GM23338 (cell line): ENCODE results near the gene UQCRH. TPM values are rescaled to one million over a fixed set of nuclear protein-coding genes. Genes with fewer than 3 reads are reported as not detected.

Experiments used
- ATAC-seq: fragments of 200-7000 bp; cut with Tn5 transposase; 3 replicates; pipeline ENCODE4 v1.9.1; 2020
- DNase-seq: peaks from one replicate; pipeline ENCODE4 v3.0.0-alpha.2; 2015; ENCODE audit warnings: low spot score
- H2AFZ ChIP-seq: fragments of 200-600 bp; sonication (generic); 2 replicates; pipeline ENCODE4 v1.8.0; 2016; ENCODE audit warnings: antibody characterized with exemption, mild to moderate bottlenecking, moderate library complexity
- H3F3A ChIP-seq: fragments of 200-600 bp; sonication (generic); replicated peaks from 2 replicates; pipeline ENCODE4 v1.8.0; 2017; ENCODE audit warnings: antibody characterized with exemption, mixed run types, low read depth
- H3K27ac ChIP-seq: fragments of 200-600 bp; sonication (generic); 2 replicates; pipeline ENCODE4 v1.6.1; 2016; ENCODE audit warnings: low read depth
- H3K27me3 ChIP-seq: fragments of 200-600 bp; sonication (generic); 2 replicates; pipeline ENCODE4 v1.8.0; 2016; ENCODE audit warnings: mild to moderate bottlenecking, mixed run types, moderate library complexity; ENCODE audit not compliant: insufficient read depth
- H3K36me3 ChIP-seq: fragments of 200-600 bp; sonication (generic); 2 replicates; pipeline ENCODE4 v1.8.0; 2016; ENCODE audit warnings: mild to moderate bottlenecking; ENCODE audit not compliant: insufficient read depth
- H3K4me1 ChIP-seq: fragments of 200-600 bp; sonication (generic); 2 replicates; pipeline ENCODE4 v1.8.0; 2016; ENCODE audit warnings: mild to moderate bottlenecking, moderate library complexity; ENCODE audit not compliant: insufficient read depth
- H3K4me2 ChIP-seq: fragments of 200-600 bp; sonication (generic); 2 replicates; pipeline ENCODE4 v1.7.1; 2017; ENCODE audit warnings: mixed run types
- H3K4me3 ChIP-seq: fragments of 200-600 bp; sonication (generic); 2 replicates; pipeline ENCODE4 v1.6.1; 2016; ENCODE audit warnings: mixed run types
- H3K79me2 ChIP-seq: fragments of 200-600 bp; sonication (generic); replicated peaks from 2 replicates; pipeline ENCODE4 v1.8.0; 2017; ENCODE audit warnings: mild to moderate bottlenecking; ENCODE audit not compliant: insufficient read depth
- H3K9me2 ChIP-seq: fragments of 200-600 bp; sonication (generic); 2 replicates; pipeline ENCODE4 v1.8.0; 2017; ENCODE audit not compliant: insufficient read depth
- H4K20me1 ChIP-seq: fragments of 200-600 bp; sonication (generic); replicated peaks from 2 replicates; pipeline ENCODE4 v1.8.0; 2017; ENCODE audit warnings: mild to moderate bottlenecking; ENCODE audit not compliant: insufficient read depth
- H3K27ac Mint-ChIP-seq: 2 replicates; pipeline ENCODE4 v1.8.0; 2020; ENCODE audit warnings: inconsistent platforms, mild to moderate bottlenecking, moderate library complexity, mixed read lengths
- H3K27me3 Mint-ChIP-seq: 3 replicates; pipeline ENCODE4 v1.8.0; 2022; ENCODE audit warnings: low read depth, mild to moderate bottlenecking, moderate library complexity, mixed read lengths, inconsistent platforms; ENCODE audit not compliant: insufficient read depth, poor library complexity
- H3K36me3 Mint-ChIP-seq: 3 replicates; pipeline ENCODE4 v1.8.0; 2021; ENCODE audit warnings: low read depth, mild to moderate bottlenecking, inconsistent platforms, moderate library complexity, mixed read lengths
- H3K4me1 Mint-ChIP-seq: 3 replicates; pipeline ENCODE4 v1.8.0; 2020; ENCODE audit warnings: mild to moderate bottlenecking, inconsistent platforms, mixed read lengths
- H3K4me3 Mint-ChIP-seq: 3 replicates; pipeline ENCODE4 v1.8.0; 2021; ENCODE audit warnings: moderate library complexity, mild to moderate bottlenecking, inconsistent platforms, mixed read lengths
- H3K9me3 Mint-ChIP-seq: 3 replicates; pipeline ENCODE4 v1.8.0; 2020; ENCODE audit warnings: moderate library complexity, mild to moderate bottlenecking, inconsistent platforms, mixed read lengths
- CREB1 ChIP-seq: fragments of 250-450 bp; sonication (Bioruptor Pico); IDR thresholded peaks from 2 replicates; pipeline ENCODE4 v1.5.0; 2020; ENCODE audit warnings: low read depth, mild to moderate bottlenecking, moderate library complexity
- CTCF ChIP-seq, 2 experiments: fragments of 200-600 bp in 1 of 2; sonication (generic) in 1 of 2; conservative IDR thresholded peaks; 2 replicates each; pipeline versions ENCODE4 v1.5.1 to v1.6.1; 2016 to 2017; ENCODE audit warnings: antibody characterized with exemption in 2 of 2, low read depth in 2 of 2, mild to moderate bottlenecking in 2 of 2, moderate library complexity in 1 of 2
- EZH2 ChIP-seq: fragments of 200-600 bp; sonication (generic); IDR thresholded peaks from one replicate; pipeline ENCODE4 v1.8.0; 2017; ENCODE audit warnings: antibody characterized with exemption, mild to moderate bottlenecking, low read depth; ENCODE audit not compliant: unreplicated experiment
- EZH2phosphoT487 ChIP-seq: fragments of 200-600 bp; sonication (generic); IDR thresholded peaks from one replicate; pipeline ENCODE4 v1.8.1; 2018; ENCODE audit warnings: antibody characterized with exemption; ENCODE audit not compliant: unreplicated experiment
- JUNB ChIP-seq: IDR thresholded peaks from one replicate; pipeline ENCODE4 v1.6.1; 2016; ENCODE audit warnings: antibody characterized with exemption; ENCODE audit not compliant: unreplicated experiment
- NANOG ChIP-seq: IDR thresholded peaks from 2 replicates; pipeline ENCODE4 v1.6.1; 2016; ENCODE audit warnings: antibody characterized with exemption, borderline replicate concordance
- POLR2AphosphoS5 ChIP-seq: IDR thresholded peaks from 2 replicates; pipeline ENCODE4 v1.6.1; 2016; ENCODE audit warnings: antibody characterized with exemption, low read depth
- ZNF114 ChIP-seq: fragments of 250-450 bp; sonication (Bioruptor Pico); IDR thresholded peaks from 2 replicates; pipeline ENCODE4 v1.5.0; 2020; ENCODE audit warnings: mild to moderate bottlenecking, moderate library complexity
- ZNF331 ChIP-seq: fragments of 250-450 bp; sonication (Bioruptor Pico); IDR thresholded peaks from 2 replicates; pipeline ENCODE4 v1.5.0; 2020; ENCODE audit warnings: low read depth, mild to moderate bottlenecking, moderate library complexity
- ZNF462 ChIP-seq: fragments of 250-450 bp; sonication (Bioruptor Pico); IDR thresholded peaks from 2 replicates; pipeline ENCODE4 v1.5.0; 2020; ENCODE audit warnings: mild to moderate bottlenecking, moderate library complexity
- polyA plus RNA-seq: library from polyadenylated mRNA; unstranded; fragments of >200 nt; fragmentation: Nextera tagmentation; extraction: Ambion mirVana; gene quantifications from 2 replicates; pipeline ENCODE4 v1.2.1, GENCODE V29; 2016
- total RNA-seq: library from RNA; depleted of rRNA; stranded (reverse); fragments of >200 nt; shearing (Covaris generic); gene quantifications from 2 replicates; pipeline ENCODE4 v1.2.3, GENCODE V29; 2014
- TF ChIP-seq, protein P1 (sequence below): IDR thresholded peaks from one replicate; pipeline ENCODE4 v1.6.1; 2018; ENCODE audit warnings: antibody characterized with exemption; ENCODE audit not compliant: unreplicated experiment

Gene UQCRH
- total and polyA plus RNA-seq, 2 experiments from 2014 or later = 579 to 1,330 TPM

DNA sequence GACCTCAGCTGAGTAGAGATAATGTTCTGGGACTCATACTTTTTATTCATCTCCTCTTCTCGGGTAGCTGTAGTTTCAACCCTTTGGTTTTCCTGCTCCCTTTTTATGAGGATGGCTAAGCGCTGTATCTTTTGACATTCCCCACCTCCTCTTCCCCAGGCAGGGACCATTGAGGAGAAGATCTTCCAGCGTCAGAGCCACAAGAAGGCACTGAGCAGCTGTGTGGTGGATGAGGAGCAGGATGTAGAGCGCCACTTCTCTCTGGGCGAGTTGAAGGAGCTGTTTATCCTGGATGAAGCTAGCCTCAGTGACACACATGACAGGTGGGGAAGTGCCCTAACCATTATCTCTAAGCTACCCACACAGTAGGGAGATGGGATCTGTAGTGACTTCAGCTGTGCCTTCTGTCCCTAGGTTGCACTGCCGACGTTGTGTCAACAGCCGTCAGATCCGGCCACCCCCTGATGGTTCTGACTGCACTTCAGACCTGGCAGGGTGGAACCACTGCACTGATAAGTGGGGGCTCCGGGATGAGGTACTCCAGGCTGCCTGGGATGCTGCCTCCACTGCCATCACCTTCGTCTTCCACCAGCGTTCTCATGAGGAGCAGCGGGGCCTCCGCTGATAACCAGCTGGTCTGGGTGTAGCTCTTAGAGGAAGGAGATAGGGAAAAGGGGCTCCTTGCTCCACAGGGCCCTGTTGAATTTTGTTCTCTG is 25.7 kb upstream of the UQCRH start:
- no peak overlapping the region for H3K4me3 Mint-ChIP-seq
- no peaks in the 10 kb centered on the region; the same call in 1 of the 3 replicates for H3K4me1 Mint-ChIP-seq
- H3K27ac Mint-ChIP-seq = no peak overlapping the region
- Histone ChIP-seq H2AFZ (no peak overlapping the region), H3K4me2 (no peak overlapping the region), H3K9me2 (no peaks in the 10 kb centered on the region), H3K27me3 (no peaks in the 10 kb centered on the region), H4K20me1 (peaks cover 4% of the 10 kb centered on the region; the same call in 1 of the 2 replicates), H3K36me3 (peaks cover 47% of the 10 kb centered on the region), H3K27ac (no peak overlapping the region), H3K4me3 (no peak overlapping the region), H3K79me2 (no peaks in the 10 kb centered on the region), H3F3A (0 out of 2 replicates have a peak, but pooled peaks cover 24% of the 10 kb centered on the region), H3K4me1 (no peaks in the 10 kb centered on the region)
- no peak for DNase-seq
- peaks cover 74% of the 10 kb centered on the region for H3K36me3 Mint-ChIP-seq
- H3K27me3 Mint-ChIP-seq = peaks cover 7% of the 10 kb centered on the region
- no peak for ATAC-seq
- H3K9me3 Mint-ChIP-seq = no peaks in the 10 kb centered on the region
- TF ChIP-seq ZNF462 = no peak
- TF ChIP-seq, protein P1, sequence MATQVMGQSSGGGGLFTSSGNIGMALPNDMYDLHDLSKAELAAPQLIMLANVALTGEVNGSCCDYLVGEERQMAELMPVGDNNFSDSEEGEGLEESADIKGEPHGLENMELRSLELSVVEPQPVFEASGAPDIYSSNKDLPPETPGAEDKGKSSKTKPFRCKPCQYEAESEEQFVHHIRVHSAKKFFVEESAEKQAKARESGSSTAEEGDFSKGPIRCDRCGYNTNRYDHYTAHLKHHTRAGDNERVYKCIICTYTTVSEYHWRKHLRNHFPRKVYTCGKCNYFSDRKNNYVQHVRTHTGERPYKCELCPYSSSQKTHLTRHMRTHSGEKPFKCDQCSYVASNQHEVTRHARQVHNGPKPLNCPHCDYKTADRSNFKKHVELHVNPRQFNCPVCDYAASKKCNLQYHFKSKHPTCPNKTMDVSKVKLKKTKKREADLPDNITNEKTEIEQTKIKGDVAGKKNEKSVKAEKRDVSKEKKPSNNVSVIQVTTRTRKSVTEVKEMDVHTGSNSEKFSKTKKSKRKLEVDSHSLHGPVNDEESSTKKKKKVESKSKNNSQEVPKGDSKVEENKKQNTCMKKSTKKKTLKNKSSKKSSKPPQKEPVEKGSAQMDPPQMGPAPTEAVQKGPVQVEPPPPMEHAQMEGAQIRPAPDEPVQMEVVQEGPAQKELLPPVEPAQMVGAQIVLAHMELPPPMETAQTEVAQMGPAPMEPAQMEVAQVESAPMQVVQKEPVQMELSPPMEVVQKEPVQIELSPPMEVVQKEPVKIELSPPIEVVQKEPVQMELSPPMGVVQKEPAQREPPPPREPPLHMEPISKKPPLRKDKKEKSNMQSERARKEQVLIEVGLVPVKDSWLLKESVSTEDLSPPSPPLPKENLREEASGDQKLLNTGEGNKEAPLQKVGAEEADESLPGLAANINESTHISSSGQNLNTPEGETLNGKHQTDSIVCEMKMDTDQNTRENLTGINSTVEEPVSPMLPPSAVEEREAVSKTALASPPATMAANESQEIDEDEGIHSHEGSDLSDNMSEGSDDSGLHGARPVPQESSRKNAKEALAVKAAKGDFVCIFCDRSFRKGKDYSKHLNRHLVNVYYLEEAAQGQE = no peak
- no peak for TF ChIP-seq NANOG
- TF ChIP-seq JUNB = no peak
- no peak for TF ChIP-seq ZNF331 (CRISPR knock-in tag)
- no peak for TF ChIP-seq CTCF (conservative IDR thresholded peaks at IDR 0.05; ENCODE audit: low read depth in 2 of 2)
- TF ChIP-seq POLR2AphosphoS5 = no peak
- TF ChIP-seq EZH2phosphoT487 = no peak
- no peak for TF ChIP-seq EZH2
- no peak for TF ChIP-seq ZNF114
- no peak for TF ChIP-seq CREB1 (CRISPR knock-in tag)
